Limb (tissue), 2 donors: ENCODE results near the gene PDE1A.

Experiments
- DNase-seq, 2 donors: peaks; one replicate each; pipeline ENCODE4 v3.0.0-alpha.2; 2016; ENCODE audit errors: extremely low spot score in 2 of 2

The PDE1A gene

DNA sequence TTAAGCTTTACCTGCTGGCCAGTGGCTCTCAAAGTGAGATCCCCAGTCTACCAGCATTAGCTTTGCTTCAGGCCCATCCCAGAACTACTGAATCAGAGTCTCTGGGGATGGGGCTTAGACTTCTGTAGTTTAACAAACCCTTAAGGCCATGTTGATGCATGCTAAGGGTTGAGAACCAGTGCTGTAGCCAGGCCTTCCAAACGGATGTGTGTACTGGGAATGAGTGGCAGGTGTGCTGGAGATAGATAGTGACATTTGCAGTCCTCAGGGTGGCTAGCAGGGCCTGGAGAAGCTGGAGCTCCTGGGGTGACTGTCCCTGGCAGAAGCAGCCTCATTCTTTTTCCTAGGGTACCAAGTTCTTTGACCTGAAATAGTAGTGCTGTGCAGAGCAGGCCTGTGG, 292.6 kb downstream of the PDE1A start:
- no peak for DNase-seq

DNA sequence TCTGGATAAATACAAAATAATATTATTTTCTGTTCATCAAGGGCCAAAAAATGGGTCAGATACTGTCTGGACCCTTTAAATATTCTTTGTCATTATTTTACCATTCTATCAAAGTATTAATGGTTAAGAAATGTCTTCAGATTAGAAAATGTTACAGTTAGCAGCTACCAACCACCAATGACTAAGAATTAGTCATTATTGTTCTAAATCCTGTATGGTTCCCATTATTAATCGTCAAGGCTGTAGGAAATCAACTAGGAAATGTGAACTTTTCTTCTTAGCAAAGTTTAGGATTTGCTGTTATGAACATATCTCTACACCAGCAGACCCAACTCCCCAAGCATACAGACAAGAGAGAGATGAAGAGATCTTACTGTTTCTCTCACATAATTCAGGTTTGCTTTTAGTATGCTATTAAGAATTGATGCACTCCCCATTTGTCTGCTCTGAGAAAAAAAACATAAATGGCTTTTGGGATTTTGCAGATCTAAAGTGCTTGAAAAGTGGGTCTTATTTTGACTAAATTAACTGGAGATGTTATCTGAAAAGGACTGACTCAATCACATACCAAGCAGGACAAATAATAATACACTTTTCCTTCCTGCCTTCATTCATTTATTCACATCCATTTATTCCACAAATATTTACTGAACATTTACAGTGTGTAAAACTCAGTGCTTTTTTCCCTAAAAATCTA, 293.5 kb downstream of the PDE1A start:
- no peak for DNase-seq

DNA sequence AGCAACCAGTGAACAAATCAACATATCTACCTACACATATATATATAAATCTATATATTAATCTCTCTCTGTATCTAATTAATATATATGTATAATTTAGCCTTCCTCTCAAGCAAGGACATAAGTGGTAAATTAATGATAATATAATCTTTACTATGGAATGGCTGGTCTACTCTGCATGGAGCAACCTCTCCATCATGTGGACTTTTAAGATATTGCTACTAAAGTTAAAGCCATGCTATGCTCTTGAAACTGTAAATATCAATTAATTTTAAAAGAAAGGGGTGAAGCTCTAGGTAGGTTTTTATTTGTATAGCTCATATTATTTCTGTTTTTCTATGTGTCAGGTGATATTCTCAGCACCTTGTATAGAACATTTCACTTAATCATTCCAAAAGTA, 294.2 kb downstream of the PDE1A start:
- no peak for DNase-seq

DNA sequence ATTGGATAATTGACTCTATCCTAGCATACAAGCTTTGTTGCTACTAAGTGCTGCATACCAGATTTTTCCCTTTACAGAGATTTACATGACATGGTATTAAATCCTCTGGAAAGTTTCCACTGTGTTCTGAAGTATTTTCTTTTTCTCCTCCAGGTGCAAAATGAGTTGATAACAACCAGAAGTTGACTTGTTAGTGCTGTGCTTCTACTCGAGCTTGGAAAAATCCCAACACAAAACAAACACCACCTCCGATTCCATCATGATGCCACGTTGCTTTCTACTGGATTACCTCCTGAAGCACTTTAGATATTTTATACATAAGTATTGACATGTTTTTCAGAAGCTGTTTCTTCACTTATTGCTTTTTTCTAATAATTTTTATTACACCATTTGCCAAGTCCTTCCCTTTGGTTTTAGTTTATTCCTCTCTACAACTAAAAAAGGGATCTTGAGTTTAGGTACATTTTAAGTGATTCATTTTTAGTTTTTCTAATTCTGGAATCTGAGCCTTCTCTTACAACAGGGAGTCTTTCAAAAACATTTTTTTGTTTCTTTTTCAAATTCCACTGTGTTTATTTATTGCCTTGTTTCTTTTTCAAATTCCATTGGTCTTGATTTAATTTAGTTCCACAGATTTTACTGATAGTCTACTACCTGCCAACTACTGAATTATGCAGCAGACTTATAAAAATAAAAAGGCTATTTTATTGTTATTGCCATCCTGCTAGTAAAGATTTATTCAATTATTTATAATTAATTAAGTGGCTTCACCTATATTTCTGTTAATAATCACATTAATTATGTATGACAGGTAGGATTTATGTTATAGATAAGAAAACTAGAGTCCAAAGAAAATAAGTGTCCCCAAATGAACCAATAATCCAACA, 297.8 kb downstream of the PDE1A start:
- DNase-seq = no peak

DNA sequence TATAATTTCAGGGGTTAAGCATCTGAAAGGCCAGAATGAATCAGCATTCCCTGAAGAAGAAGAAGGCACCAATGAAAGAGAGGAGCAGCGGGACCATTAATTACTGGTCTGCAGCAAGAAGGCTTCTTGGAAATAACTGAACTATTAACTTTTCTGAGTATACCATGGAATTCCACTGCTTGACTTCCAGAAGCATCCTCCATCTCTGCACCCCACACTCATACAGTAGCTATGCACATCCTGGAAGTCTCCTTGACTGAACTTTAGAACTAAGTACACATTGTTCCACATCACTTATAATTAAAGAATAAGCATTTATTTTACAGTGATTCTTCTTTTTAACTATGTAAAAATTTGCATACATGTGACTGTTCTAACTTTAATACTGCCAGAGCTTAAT, 309.6 kb downstream of the PDE1A start:
- no peak for DNase-seq

DNA sequence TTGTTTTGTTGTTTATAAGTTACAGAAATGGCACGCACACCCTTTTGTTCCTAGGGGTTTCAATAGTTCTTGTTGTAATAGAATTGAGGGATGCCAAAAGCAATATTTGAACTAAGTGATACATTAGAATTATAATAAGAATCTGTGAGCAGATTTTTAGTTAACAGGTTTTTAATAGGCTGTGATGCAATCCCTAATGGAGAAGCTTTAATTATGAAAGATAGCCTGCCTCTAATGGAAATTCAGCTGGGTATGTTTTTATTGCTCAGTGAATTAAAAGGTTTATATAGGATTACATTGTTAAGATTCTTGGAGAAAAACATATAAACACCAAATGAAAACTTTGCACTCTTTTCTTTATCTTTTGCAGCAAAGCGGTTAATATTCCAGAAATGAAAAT, 310.1 kb downstream of the PDE1A start:
- DNase-seq = no peak

DNA sequence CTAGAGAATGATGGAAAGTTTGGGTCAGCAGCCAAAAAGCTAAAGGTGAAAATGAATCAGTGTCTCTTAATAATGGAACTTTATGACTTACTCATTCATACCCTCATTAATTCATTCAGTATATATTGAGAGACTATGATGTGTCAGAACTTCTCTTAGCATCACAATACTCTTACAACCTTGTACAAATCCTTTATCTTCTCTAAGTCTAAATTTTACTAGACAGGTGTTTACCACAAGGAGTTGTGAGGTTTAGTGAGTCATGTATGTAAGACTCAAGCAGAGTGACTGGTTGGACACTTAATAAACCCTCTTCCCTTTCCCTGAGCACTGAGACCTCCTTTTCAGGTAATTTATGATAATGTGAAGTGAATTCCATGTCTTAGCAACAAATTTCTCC, 311.6 kb downstream of the PDE1A start:
- no peak for DNase-seq

DNA sequence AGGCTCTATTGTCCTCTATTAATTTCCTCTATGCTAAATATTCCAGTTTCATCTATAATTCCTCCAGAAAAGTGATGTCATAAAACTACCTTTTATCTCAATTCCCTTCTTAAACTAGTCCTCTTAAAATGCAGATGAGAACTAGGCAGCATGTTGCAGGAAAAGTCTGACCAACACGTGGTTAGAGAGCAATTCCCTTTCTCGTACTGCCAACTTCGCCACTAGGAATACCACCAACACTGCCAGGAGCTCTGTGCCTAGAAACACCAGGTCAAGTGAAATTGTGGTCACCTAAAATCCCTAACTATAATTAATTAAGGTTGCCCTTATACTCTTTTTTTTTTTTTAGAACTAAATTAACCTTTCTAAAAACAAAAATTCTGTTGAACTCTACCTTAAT, 313.5 kb downstream of the PDE1A start:
- DNase-seq = no peak

DNA sequence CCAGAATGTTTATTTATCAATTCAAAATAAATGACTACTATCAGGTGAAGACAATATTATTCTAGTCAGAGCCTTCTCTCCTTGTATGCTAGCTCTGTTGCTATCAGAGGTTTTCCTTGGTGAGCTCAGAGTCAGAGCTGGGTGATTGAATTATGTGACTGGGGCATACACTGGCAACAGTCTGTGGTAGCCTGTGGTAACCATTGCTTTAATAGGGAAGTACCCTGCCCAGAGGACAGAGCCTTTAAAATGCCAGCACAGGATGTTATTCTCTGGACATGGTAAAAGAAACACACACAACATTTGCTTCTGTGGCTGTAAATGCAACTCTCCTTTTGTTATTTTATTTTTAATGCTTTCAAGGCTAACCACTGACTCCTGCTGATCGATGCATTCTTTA, 316.5 kb downstream of the PDE1A start:
- no peak for DNase-seq

DNA sequence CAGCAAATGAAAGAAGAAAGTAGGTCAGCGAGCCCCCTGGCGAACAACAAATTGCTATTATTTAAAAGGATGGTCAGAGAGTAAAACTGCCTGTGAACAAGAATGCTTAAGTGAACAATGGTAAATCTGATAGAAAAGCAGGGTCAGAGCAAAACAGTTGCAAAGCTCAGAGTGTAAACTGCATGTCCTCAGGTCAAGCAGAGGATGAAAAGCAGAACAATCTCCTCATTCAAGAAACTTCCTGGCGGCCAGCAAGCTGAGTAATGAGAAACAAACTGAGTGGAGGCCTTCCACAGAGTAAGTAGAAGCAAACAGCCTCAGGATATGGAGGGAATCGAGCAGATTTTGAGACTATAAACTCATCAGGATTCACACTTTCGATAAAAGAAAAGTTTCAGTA, 323.3 kb downstream of the PDE1A start:
- no peak for DNase-seq

DNA sequence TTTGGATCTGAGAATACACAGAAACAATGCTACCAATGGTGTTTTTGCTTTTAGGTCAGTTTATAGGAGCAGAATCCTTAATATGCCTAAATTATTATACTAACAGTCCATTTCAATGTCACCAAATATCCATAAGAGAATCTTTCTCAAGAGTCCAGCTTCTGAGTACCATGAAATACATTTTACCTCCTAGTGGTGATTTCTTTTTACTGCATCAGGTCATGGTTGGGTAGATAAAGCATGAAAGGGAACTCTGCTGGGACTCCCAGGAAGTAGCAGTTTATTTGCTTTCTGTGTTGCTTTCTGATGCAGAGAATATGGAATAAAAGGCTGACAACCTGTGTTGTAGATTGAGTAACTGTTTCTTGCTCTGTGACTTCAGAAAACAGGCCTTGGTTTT, 325.6 kb downstream of the PDE1A start:
- no peak for DNase-seq

DNA sequence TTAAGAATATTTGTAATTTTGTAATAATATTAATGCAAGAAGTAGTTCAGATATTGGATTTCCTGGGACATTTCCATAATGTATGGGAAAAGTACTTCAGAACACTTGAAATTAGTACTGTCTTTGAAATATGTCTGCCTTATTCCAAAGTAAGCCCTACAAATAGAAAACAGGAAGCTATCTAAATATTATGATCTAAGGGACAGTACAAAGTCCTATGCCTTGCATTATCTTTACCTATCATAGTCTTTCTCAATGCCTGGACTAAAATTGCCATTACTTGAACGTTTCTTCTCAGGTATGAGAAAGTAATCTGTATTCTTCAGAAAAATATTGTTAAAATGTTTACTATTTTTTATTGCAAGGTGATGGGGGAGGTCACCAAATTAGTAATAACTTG, 328.2 kb downstream of the PDE1A start:
- no peak for DNase-seq

DNA sequence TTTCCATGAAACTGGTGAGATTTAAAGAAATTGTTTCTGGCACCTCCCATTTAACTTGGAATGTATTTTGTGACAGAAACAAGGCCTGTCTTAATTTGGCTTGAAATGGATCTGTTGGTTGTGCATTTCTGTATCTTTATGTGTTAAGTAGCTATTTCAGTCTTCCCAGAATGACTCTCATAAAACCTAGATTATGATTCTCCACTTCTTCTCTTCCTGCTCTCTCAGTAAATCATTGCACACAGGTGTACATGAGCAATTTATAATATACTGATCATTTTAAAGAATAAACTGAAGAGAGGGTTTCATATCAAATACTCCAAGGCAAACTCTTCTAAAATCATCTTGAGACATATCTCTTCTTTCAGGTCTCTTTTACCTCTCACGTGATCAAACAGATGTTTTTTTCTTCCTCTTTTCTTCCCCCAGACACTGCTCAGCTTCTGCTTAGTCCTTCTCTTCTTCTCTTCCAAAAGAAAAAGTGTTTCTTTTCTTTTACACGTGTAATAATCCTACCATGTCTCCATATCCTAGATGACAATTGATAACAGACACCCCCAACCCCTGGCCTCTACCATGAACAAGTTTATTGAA, 329.2 kb downstream of the PDE1A start:
- DNase-seq = no peak

DNA sequence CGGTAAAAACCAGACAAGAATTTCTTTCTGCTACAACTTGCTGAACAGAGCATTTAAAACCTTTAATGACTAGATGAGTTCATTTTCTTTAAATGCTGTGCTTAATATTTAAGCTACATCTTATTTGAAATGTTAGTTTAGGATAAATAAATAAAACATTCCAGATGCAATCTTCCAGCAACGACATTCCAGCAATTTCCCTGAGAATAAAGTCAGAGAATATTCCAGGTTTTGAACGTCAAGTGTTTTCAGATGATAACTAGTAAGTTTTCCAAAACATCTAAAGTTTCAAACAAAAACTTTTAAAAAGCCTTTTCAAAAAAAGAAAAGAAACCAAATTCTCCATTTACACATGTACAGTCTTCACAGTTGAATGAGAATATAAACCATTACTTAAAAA, 336.4 kb downstream of the PDE1A start:
- DNase-seq = no peak
